ENCODE measurements around the gene KRTAP10-8. TPM values are rescaled to one million over a fixed set of nuclear protein-coding genes. Genes with fewer than 3 reads are reported as not detected.

Gene KRTAP10-8
- total and polyA plus RNA-seq, 2 of the 4 experiments (the other 2 are of a cell fraction): not detected

DNA sequence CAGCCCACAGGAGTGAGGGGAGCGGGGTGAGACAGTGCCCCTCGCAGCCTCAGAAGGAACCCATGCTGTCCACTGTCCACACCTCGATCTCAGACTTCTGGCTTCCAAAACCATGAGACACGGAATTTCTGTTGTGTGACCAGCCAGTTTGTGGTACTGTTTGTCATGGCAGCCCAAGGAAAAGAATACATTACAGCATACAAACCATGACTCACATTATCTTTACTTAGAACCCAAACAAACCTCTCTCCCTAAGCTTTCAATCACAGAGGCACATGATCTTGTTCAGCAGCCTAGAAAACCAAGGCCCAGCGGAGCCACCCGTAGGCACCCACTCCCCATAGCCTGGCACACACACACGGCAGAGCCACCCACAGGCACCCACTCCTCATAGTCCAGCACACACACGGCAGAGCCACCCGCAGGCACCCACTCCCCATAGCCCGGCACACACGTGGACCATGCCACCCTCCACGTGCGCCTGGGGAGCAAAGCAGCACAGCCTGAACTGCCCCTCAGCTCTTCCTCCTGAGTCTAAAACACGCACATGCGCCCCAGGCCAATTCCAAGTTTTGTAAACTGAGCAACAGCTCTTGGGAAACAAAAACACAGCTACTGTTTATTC lies 38.8 kb upstream of the KRTAP10-8 start:
- Histone ChIP-seq H4K8ac (ENCODE audit: low read depth in 2 of 2, low read length in 2 of 2) (no peak overlapping the region), H3K4me1 (ENCODE audit: control insufficient read depth, insufficient read depth, low read length) (no peaks in the 10 kb centered on the region), H3K14ac (replicated peaks; ENCODE audit: low read depth, low read length) (no peak overlapping the region), H3K9ac (ENCODE audit: low read depth, low read length) (no peak overlapping the region), H3K56ac (ENCODE audit: extremely low read depth, insufficient read depth, low read length) (no peak overlapping the region), H3K23ac (ENCODE audit: low read depth, low read length) (no peak overlapping the region), H3K4ac (ENCODE audit: low read depth, low read length) (no peak overlapping the region), H3K36me3 (ENCODE audit: control insufficient read depth, insufficient read depth, low read length) (no peaks in the 10 kb centered on the region), H2BK20ac (ENCODE audit: low read depth, low read length) (no peak overlapping the region), H2BK15ac (ENCODE audit: low read depth, low read length) (no peak overlapping the region), H3K27me3 (ENCODE audit: control insufficient read depth, insufficient read depth, low read length) (peaks cover 3% of the 10 kb centered on the region; the same call in 1 of the 2 replicates), H3K9me3 (ENCODE audit: control insufficient read depth, insufficient read depth, low read length) (peaks cover 6% of the 10 kb centered on the region), H2AK5ac (ENCODE audit: low read depth, low read length) (no peak overlapping the region), H4K91ac (ENCODE audit: insufficient read depth, low read depth, low read length) (no peak overlapping the region), H3K9me1 (ENCODE audit: insufficient read depth, low read length) (no peaks in the 10 kb centered on the region), H4K5ac (ENCODE audit: low read depth, low read length) (no peak overlapping the region), H3K79me1 (ENCODE audit: low read depth in 1 of 2, low read length in 2 of 2) (no peaks in the 10 kb centered on the region), H3K4me3 (ENCODE audit: insufficient read depth, low read depth, low read length) (no peak overlapping the region), H3K27ac (ENCODE audit: insufficient read depth, low read length) (no peak overlapping the region), H3K4me2 (ENCODE audit: low read depth, low read length) (no peak overlapping the region), H2BK120ac (ENCODE audit: low read depth, low read length) (no peak overlapping the region), H2AK9ac (replicated peaks; ENCODE audit: low read depth, low read length, poor library complexity) (no peak overlapping the region), H2BK5ac (ENCODE audit: low read depth, low read length, poor library complexity, severe bottlenecking) (no peak overlapping the region), H2AFZ (replicated peaks; ENCODE audit: low read length, poor library complexity) (no peak overlapping the region), H4K20me1 (ENCODE audit: insufficient read depth, low read length) (no peaks in the 10 kb centered on the region), H3K18ac (ENCODE audit: low read depth, low read length) (no peak overlapping the region)
- dilution Hi-C loops (cut with HindIII; ENCODE audit: low sequenced_read_pairs, unreplicated experiment) (no loop called here), in situ Hi-C loops (cut with MboI; ENCODE audit: low sequenced_read_pairs) (no loop called here), intact Hi-C loops (cut with micrococcal nuclease) (no loop called here)
- BruUV-seq (replicated peaks): no TSS peak
- TF ChIP-seq POLR2A (IDR thresholded peaks at IDR 0.05; ENCODE audit: low read depth, low read length): no peak
- TF ChIP-seq BHLHE40 (IDR thresholded peaks at IDR 0.05; ENCODE audit: low read depth, low read length): no peak
- no peak for TF ChIP-seq ELK1 (IDR thresholded peaks at IDR 0.05; ENCODE audit: borderline replicate concordance, low read depth, low read length)
- TF ChIP-seq FOS (IDR thresholded peaks at IDR 0.05; ENCODE audit: low read depth, low read length): no peak
- TF ChIP-seq CEBPB (IDR thresholded peaks at IDR 0.05; ENCODE audit: low read depth, low read length): no peak
- no peak for TF ChIP-seq MAFK (IDR thresholded peaks at IDR 0.05; ENCODE audit: low read depth, low read length)
- no peak for TF ChIP-seq CTCF (conservative IDR thresholded peaks at IDR 0.05; ENCODE audit: low read depth, low read length)
- TF ChIP-seq RFX5 (IDR thresholded peaks at IDR 0.05; ENCODE audit: low read depth, low read length): no peak
- TF ChIP-seq CHD1 (IDR thresholded peaks at IDR 0.05; ENCODE audit: low read depth, low read length): no peak
- TF ChIP-seq MXI1 (IDR thresholded peaks at IDR 0.05; ENCODE audit: borderline replicate concordance, low read depth, low read length): no peak
- TF ChIP-seq NFE2L2 (IDR thresholded peaks at IDR 0.05; ENCODE audit: low read depth, low read length): no peak
- TF ChIP-seq RCOR1 (IDR thresholded peaks at IDR 0.05; ENCODE audit: insufficient replicate concordance, low read length): no peak
- no peak for TF ChIP-seq SMC3 (IDR thresholded peaks at IDR 0.05; ENCODE audit: low read depth, low read length)
- TF ChIP-seq, protein P1, sequence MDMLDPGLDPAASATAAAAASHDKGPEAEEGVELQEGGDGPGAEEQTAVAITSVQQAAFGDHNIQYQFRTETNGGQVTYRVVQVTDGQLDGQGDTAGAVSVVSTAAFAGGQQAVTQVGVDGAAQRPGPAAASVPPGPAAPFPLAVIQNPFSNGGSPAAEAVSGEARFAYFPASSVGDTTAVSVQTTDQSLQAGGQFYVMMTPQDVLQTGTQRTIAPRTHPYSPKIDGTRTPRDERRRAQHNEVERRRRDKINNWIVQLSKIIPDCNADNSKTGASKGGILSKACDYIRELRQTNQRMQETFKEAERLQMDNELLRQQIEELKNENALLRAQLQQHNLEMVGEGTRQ (IDR thresholded peaks at IDR 0.05; ENCODE audit: low read depth, low read length): no peak
- no peak for TF ChIP-seq RAD21 (IDR thresholded peaks at IDR 0.05; ENCODE audit: low read length)
- POLR2A ChIA-PET (ENCODE audit: unreplicated experiment): no interaction called here
- DNase-seq: peak; percentile 2
- CTCF ChIA-PET: no interaction called here
- no peak; the same call in 1 of the 2 replicates for ATAC-seq (ENCODE audit: low read depth)
- WGBS, 2 experiments (ENCODE audit: extremely low coverage in 2 of 2, insufficient read length in 1 of 2): 81% methylated on average over 4 of the region's 15 CpGs; no CpG with 5 or more reads in 1 of the 2 experiments

All from IMR-90 (cell line).